Osteocyte (in vitro differentiated cells): ENCODE data around the gene RIN3. TPM values are rescaled to one million over a fixed set of nuclear protein-coding genes. Genes with fewer than 3 reads are reported as not detected.
A peak's percentile ranks its signal among the peaks of the same experiment; 100 is the strongest.

Experiments
- DNase-seq: peaks from one replicate; pipeline ENCODE4 v3.0.0; 2021; ENCODE audit warnings: mixed read lengths; ENCODE audit not compliant: unreplicated experiment; ENCODE audit errors: extremely low spot score
- H3K27ac Mint-ChIP-seq: one replicate; pipeline ENCODE4 v1.8.0; 2021; ENCODE audit warnings: mild to moderate bottlenecking, mixed read lengths; ENCODE audit not compliant: unreplicated experiment
- H3K27me3 Mint-ChIP-seq: one replicate; pipeline ENCODE4 v1.8.0; 2021; ENCODE audit warnings: mixed read lengths; ENCODE audit not compliant: unreplicated experiment
- H3K36me3 Mint-ChIP-seq: one replicate; pipeline ENCODE4 v1.8.0; 2021; ENCODE audit warnings: mixed read lengths; ENCODE audit not compliant: unreplicated experiment
- H3K4me1 Mint-ChIP-seq: one replicate; pipeline ENCODE4 v1.8.0; 2021; ENCODE audit warnings: mixed read lengths; ENCODE audit not compliant: unreplicated experiment
- H3K4me3 Mint-ChIP-seq: one replicate; pipeline ENCODE4 v1.8.0; 2021; ENCODE audit warnings: mild to moderate bottlenecking, moderate library complexity, mixed read lengths; ENCODE audit not compliant: unreplicated experiment
- H3K9me3 Mint-ChIP-seq: one replicate; pipeline ENCODE4 v1.8.0; 2021; ENCODE audit warnings: mixed read lengths; ENCODE audit not compliant: unreplicated experiment
- CTCF ChIP-seq: fragments of 200-600 bp; sonication (generic); IDR thresholded peaks from 2 replicates; pipeline ENCODE4 v1.5.0; 2021; ENCODE audit warnings: antibody characterized with exemption, mild to moderate bottlenecking, moderate library complexity
- total RNA-seq: library from RNA; stranded (reverse); gene quantifications from 2 replicates; pipeline ENCODE4 v1.2.1, GENCODE V29; 2021

The RIN3 gene
- total RNA-seq, 1 donor from 2014 or later = 26.7 TPM

DNA sequence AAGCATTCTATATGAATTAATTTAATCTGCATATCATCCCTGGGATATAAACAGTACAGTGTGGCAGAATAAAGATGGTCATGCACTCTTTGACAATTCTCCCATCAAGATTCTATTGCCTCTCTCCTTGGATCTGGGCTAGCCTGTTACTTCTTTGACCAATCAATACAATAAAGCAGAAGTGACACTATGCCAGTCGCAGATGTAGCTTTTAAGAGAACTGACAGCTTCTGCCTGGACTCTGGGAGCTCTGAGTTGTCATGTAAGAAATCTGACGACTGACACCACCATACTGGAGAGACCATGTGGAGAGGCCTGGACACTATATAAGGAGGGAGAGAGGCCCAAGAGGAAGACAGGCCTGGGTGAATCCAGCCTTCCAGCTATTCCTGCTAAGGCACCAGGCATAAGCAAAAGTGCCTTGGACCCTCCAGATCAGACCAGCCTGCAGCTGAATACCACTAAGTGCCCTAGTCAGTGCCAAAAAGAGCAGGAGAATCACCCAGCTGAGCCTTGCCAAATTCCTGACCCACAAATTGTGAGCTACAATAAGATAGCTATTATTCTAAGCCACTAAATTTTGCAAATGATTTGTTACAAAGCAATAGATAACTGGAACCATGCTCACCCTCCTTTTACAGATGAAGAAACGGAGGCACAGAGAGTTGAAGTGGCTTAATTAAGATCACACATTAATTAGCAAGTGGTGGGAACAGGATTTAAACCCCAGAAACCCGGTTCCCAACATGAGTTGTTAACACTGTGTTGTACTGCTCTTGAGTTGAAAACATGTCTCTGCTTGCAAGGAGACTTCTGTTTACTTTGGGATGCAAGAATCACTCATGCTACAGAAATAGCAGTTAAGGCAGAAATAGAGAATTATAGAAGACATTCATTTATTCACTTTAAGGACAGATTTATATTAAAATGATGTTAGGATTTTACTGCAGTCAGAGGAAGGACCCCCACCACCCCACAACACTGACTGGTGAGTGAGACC is 84.6 kb downstream of the RIN3 start:
- Mint-ChIP-seq H3K9me3 (peaks cover 11% of the 10 kb centered on the region), H3K4me3 (no peak overlapping the region), H3K4me1 (peaks cover 11% of the 10 kb centered on the region), H3K36me3 (peaks cover 22% of the 10 kb centered on the region), H3K27ac (no peak overlapping the region), H3K27me3 (no peaks in the 10 kb centered on the region)
- DNase-seq = no peak
- no peak for TF ChIP-seq CTCF

DNA sequence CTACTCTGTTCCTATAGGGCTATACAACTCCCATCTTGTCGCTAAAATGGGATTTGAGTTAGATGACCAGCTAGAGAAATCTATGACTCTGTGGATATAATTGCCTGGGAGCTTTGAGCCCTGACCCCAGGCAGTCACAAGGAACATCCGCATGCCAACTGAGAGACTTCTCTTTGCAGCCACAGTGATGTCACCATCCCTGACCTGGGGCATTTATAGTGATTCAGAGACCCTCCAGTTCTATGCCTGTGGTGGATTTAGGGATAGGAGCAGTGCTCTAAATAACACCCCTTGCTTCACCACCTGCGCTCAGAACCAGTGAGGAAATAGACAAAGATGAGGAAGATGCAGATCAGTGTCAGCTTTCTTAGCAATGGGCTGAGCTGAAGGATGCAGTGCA is 86.2 kb downstream of the RIN3 start:
- H3K4me1 Mint-ChIP-seq = peaks cover 16% of the 10 kb centered on the region
- no peaks in the 10 kb centered on the region for H3K27me3 Mint-ChIP-seq
- DNase-seq = no peak
- peaks cover 14% of the 10 kb centered on the region for H3K36me3 Mint-ChIP-seq
- no peak overlapping the region for H3K27ac Mint-ChIP-seq
- no peak overlapping the region for H3K4me3 Mint-ChIP-seq
- TF ChIP-seq CTCF = no peak
- peaks cover 6% of the 10 kb centered on the region for H3K9me3 Mint-ChIP-seq

- TF ChIP-seq CTCF = no peak
- Mint-ChIP-seq H3K27ac (peak overlapping the region; percentile 44), H3K9me3 (peaks cover 6% of the 10 kb centered on the region), H3K27me3 (no peaks in the 10 kb centered on the region), H3K4me3 (no peak overlapping the region), H3K36me3 (peaks cover 13% of the 10 kb centered on the region), H3K4me1 (peaks cover 16% of the 10 kb centered on the region)
- no peak for DNase-seq
These were observed 86.9 kb downstream of the RIN3 start for GRCh38 chr14:92600318-92601053.

DNA sequence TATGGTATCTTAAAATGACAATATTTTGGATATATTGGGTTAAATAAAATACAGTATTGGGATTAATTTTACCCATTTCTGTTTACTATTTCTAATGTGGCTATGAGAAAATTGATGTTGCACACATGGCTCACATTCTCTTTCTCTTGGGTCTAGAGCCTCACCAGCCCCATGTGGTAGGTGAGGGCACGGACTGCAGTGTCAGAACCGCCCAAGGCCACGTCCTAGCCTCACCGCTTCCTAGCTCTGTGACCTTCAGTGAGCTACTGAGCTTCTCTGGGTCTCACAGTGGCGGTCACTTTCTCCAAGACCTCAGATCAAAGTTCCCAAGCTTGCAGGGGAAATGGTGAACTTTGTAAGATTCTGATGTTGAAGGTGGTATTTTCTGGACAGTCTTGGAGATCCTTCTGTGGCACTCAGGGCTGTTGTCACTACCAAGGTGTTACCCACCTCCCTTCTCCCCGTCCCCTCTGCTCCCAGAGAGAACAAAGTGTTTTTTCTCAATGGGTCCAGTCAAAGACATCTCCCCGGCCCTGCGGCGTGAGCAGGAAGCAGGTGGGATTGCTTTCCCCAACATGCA is 87.6 kb downstream of the RIN3 start:
- H3K27ac Mint-ChIP-seq = no peak overlapping the region
- peaks cover 6% of the 10 kb centered on the region for H3K9me3 Mint-ChIP-seq
- no peak for TF ChIP-seq CTCF
- H3K4me3 Mint-ChIP-seq = no peak overlapping the region
- H3K27me3 Mint-ChIP-seq = no peaks in the 10 kb centered on the region
- H3K4me1 Mint-ChIP-seq = peaks cover 16% of the 10 kb centered on the region
- peaks cover 17% of the 10 kb centered on the region for H3K36me3 Mint-ChIP-seq
- DNase-seq = no peak
